ENCODE data around the gene CPT1B.

GRCh38 chr22:50542416-50542927, 35.8 kb downstream of the CPT1B start:
- TF ChIP-seq CTCF (conservative IDR thresholded peaks at IDR 0.05 in 1 of 2, IDR thresholded peaks at IDR 0.05 in 1 of 2; ENCODE audit: extremely low read depth in 1 of 2, insufficient read depth in 1 of 2, low read depth in 1 of 2, low read length in 2 of 2) (no peak), EZH2 (IDR thresholded peaks at IDR 0.05; ENCODE audit: borderline replicate concordance, low read length) (no peak)
